GM19463 (cell line): ENCODE measurements around the gene MCUR1.
"Not testable (repeated sequence)": the region's sequence is repeated elsewhere in the genome, so short reads cannot be mapped to it uniquely, and the experiment has no call there.

Experiments used
- ATAC-seq: cut with Tn5 transposase; IDR thresholded peaks from one replicate; pipeline ENCODE4 v1.9.1; 2021; ENCODE audit warnings: mild to moderate bottlenecking, moderate library complexity; ENCODE audit not compliant: unreplicated experiment

MCUR1 gene

DNA sequence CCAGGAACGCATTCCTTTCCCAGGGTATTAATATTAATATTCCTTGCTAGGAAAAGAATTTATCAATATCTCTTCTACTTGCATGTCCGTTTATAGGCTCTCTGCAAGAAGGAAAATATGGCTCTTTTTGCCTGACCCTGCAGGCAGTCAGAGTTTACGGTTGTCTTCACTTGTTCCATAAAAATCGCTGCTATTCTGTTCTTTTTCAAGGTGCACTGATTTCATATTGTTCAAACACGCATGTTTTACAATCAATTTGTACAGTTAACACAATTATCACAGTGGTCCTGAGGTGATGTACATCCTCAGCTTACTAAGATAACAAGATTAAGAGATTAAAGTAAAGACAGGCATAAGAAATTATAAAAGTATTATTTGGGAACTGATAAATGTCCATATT, 15.1 kb upstream of the MCUR1 start:
- ATAC-seq, result not testable (repeated sequence)

DNA sequence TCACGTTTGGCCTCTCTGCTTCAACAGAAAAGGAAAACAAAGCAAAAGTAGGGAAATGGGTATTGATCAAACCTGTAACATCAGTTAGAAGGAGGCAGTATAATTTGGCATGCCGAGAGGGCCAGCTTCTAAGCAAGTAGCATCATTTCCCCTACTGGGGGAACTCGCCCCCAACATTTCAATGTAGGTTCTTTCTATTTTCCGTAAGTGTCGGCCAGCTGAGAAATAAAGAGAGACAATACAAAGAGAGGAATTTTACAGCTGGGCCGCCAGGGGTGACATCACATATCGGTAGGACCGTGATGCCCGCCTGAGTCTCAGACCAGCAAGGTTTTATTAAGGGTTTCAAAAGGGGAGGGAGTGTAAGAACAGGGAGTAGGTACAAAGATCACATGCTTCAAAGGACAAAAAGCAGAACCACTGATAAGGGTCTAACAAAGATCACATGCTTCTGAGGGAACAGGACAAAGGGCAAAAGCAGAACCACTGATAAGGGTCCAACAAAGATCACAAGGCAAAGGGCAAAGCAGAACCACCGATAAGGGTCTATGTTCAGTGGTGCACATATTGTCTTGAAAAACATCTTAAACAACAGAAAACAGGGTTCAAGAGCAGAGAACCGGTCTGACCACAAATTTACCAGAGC, 14.4 kb upstream of the MCUR1 start:
- ATAC-seq, result not testable (repeated sequence)

DNA sequence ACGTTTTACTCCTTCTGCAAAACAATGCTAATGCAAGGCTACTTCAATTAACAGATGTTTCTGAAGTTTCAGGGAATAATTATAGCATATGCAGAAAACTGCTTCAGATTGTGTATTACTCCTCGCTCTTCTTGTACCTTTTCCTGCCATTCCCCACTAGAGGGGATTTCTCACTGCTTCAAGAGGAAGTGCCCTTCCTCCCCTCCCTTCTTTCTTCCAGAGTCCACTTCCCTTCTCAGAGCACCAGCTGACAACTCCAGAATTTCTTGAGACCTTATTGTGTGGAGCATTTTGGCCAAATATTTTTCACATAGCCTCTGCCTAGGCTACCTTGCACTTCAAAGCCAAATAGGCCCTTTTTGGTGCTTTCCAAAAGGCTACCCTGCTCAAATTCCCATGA, 12.7 kb upstream of the MCUR1 start:
- no peak for ATAC-seq

DNA sequence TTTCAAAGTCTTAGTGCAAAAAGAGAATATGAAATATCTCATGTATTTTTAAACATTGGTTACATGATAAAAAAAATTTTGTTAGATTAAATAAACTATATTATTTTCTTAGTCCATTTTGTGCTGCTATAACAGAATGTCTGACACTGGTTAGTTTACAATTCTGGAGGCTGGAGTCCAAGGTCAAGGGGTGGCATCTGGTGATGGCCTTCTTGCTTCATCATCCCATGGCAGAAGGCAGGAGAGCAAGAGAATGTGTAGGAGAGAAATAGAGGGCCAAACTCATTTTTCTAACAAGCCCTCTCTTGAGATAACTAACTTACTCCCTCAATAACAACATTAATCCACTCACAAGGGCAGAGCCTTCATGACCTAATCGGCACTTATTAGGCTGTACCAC, 11.5 kb upstream of the MCUR1 start:
- no peak for ATAC-seq

DNA sequence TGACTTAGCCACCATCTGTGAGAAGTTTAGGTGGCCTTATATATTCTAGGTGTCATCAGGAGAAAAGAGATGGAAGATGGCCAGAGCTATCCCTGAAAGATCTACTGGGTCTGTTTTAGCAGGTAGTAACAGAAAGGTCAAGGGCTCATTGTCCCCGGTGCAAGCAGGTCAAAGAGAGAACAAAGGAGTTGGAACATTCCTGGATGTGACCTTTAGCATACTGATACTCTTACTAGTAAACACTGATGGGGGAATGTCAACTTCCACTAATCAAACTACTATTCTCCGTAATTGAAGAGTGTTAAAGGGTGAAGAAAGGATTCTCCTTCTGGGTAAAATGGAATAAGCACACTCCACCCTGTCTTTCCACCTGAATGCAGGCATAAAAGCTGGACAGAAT, 4.0 kb upstream of the MCUR1 start:
- no peak for ATAC-seq

DNA sequence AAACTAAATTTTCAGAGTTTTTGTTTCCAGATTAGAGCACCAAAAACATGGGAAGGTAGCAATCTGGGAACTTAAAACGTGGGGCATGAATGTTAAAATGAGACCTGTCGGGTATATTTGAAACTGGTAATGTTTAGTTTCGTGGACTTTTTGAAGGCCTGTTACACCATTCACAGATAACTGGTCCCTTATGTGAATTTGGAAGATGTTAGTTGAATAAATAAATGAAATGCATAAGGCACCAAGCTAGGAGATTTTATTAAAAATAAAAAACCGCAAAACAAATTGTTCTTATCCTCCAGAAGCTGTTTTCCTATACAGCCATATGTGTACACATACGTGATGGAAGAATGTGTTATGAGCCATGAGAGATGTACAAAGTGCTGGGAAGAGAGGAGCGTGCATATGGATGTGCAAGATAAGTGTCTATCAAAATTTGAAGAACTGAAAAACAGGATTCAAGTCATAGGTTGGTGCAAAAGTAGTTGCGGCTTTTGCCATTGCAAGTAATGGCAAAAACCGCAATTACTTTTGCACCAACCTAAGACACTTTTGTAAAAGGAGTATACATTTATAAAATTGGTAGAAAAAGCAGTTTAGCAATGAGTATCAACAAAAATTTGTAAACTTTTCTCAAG, 700 bp upstream of the MCUR1 start:
- ATAC-seq, result no peak

DNA sequence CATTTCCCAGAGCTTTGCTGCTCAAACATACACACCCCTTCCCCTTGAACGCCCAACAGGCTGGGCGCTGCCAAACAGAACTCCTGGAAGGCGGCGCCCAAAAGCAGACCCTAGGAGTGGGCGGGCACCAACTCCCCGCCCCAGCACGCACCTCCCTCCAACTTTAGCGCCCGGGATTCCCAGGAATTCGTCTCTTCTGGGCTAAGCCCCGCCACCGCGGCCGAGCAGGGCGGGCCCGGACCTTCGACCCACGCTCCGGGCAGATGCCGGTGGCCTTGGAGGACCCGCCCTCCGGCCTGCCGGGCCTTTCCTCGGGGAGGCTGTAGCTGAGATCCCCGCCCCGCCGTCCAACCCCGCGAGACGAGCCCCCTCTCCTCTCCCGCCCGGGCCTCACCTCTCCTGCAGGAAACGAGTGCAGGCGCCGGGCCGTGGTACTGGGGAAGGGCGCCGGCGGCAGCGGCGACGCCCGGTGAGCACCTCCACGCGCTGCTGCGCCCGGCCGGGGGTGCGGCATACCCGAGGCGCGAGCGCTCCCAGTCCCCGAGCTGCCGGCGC, 659 bp downstream of the MCUR1 start:
- peak; percentile 31 for ATAC-seq

DNA sequence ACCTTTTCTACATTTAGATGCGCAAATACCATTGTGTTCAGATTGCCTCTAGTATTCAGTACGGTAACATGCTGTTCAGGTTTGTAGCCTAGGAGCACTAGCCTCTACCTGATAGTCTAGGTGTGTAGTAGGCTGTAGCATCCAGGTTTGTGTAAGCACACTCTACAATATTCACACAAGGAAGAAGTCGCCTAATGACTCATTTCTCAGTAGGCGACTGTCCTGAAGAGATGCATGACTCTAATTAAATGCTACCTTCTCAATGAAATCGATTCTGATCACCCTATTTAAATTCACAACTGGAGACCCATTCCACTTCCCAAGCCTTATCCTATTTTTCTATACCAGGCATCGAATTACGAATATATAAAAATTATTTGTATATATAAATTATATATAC, 1.3 kb downstream of the MCUR1 start:
- no peak for ATAC-seq

DNA sequence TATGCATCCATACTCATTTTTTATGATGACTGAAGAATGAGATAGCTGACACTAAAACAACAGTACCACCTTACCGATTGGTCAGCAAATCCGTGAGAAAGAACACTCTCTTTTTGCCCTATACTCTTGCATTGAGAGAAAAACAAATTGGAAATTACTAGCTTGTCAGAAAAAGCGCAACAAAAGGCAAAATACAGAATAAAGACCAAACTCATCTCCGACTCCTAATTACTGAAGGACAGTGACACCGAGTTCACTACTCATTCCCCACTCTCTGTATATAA, 2.1 kb downstream of the MCUR1 start:
- no peak for ATAC-seq

DNA sequence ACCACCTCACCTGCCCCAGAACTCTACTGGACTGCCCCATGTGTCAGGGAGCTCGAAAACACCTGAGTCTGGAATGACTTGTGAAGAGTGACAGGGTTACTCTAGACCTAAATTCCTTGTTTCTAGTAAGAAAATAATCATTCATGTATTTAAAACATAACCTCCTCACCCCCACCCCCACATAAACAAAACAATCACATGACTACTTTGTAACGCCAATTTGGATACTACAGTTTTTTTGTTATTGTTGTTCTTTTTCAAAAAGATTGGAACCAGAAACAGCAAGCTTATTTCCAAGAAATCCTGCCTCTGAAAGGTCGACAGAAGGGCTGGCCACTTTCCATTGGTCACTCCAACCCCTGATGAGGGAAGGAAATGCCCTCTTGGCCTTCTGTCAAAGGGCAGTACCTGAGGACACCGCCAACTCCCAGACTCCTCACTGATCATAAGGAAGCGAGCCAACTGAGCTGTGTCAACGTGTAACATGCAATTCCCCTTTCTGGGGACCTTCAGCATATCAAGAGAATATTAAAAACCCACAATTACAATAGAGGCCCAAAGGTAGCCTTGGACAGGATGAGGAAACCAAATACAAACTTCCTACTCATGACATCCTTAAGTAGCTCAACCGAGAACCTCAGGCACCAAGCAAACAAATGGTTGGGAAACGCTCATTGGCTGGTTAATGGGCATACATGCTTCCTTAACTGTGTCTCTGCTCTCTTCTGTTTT, 2.6 kb downstream of the MCUR1 start:
- no peak for ATAC-seq

DNA sequence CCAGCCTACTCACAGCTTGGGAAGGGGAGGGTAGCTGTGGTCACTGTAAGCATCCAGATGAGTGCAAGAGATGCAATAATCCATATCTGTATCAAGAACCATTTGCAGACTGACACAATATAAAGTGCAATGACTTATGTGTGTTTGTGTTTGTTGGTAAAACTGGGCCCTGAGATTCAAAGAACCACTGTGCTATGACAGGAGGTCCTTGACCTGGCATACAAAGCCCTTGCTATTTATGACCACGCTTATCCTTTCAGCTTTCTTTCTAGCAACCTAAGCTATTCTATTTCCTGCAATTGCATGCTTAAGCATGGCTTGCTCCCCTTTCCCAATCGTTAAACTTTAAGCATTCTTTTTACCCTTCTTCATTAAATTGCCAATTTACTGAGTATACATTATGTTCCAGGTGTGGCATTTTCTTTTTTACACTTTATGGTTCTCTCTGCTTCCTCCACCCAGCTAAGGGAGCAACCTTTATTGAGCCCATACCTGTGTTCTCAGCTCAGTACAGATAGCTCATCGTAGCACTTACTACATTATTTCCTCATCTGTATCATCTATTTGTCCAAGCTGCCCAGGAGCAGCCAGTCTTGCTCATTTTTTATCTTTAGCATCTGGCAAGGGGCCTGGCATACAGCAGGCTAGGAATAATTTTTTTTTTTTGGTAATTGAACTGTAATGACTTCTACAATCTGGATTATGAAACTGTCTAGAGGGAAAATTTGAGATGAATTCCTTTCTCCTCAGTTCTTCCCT, 3.5 kb downstream of the MCUR1 start:
- no peak for ATAC-seq

DNA sequence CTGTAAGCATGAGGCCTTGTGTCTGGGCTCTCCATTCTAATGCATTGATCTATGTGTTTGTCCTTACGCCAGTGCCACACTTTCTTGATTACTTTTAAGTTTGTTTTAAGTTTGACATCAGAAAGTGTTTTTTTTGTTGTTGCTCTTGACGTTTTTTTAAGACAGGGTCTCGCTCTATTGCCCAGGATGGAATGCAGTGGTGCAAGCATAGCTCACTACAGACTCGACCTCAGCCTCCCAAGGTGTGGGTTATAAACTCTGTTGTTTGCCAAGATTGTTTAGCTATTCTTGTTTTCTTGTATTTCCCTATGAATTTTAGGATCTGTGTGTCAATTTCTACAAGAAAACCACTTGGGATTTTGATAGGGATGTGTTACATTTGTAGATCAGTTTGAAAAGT, 5.6 kb downstream of the MCUR1 start:
- ATAC-seq, result no peak

DNA sequence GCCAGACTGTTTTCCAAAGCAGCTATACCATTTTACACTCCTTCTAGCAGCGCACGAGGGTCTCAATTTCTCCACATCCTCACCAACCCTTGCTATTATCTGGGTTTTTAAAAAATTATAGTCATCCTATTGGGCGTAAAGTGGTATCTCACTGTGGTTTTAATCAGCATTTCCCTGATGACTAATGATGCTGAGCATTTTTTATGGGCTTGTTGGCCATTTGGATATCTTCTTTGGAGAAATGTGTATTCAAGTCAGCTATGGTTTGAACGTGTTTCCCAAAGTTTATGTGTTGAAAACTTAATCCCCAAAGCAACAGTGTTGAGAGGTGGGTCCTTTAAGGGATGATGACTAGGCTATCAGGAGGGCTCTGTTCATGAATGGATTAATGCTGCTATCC, 6.7 kb downstream of the MCUR1 start:
- ATAC-seq, result no peak

DNA sequence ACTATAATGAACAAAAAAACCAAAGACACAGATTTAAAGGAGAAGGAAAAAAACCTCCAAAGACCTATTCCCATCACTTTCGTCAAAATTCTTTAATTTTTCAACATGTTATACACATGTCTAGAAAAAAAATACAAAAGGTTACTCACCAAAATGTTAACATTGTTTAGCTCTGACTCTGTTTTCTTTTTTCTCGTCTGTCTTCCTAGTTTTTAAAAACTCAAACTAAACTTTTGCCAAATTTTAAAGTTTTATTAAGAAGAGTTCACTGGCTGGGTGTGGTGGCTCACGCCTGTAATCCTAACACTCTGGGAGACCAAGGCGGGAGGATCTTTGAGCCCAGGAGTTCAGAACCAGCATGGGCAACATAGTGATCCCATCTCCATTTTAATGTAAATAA, 10.8 kb downstream of the MCUR1 start:
- ATAC-seq, result no peak

DNA sequence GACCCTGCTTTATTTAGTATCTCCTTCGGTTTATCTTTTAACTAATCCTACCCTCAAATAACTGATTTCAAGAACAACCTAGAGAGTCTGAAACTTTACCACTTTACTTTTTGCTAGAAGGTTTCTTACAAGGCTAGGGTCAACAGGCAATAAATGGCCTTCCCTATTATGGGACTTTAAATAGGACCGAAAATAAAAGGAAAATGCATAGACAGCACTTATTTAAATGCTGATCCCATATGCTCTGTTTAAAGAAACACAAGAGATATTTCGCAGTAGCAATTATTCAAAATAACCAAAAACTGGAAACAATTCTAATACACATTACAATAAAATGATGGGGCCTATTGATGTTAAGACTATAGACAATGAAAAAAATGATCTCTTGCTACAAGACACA, 13.7 kb downstream of the MCUR1 start:
- ATAC-seq, result no peak

DNA sequence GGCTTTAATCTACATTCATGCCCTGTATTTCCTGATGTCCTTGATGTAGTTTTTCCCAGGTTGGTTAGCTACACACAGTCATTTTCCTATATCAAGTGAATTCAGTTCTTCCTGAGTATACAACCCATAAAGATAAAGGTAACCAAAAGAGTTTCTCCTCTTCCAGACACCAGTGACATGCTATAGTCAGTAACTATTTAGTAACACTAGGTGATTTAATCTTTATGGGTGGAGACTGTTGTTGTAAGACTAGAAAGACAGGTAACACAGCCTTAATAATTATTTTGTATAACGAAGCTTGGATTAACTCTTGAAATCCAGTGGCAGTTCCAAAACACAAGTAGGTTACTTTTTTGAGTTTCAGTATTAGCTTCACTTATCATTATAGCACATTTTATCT, 17.6 kb downstream of the MCUR1 start:
- no peak for ATAC-seq

DNA sequence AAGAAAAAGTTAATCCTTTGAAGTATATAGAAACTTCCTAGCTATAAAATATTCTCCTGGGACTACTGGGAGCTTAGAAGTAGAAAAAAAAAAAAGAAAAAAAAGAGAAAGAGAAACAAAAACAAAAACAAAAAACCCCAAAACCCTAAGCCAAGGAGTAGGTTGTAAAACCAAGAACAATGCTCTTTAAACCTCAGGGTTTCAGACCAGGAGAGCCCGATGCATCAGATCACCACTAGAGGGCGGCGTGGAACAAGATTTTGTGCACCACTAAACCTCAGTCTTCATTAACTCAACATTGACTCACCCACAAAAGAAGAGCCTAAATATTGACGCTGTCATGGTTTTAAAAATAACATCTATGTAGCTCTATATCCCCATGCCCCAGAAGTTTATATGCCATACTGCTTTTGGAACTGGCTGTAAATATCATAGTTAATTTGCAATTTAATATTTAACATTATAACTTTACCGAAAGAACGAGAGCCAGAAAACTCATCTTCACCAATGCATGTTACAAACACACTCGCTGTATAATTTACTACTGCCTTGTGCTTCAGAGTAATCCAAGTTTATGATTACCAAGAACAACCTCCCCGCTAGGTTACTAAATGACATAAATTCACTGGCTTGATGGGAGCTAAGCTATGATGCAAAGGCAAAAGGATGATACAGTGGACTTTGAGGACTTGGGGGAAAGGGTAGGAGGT, 19.2 kb downstream of the MCUR1 start:
- ATAC-seq, result peak; percentile 97

DNA sequence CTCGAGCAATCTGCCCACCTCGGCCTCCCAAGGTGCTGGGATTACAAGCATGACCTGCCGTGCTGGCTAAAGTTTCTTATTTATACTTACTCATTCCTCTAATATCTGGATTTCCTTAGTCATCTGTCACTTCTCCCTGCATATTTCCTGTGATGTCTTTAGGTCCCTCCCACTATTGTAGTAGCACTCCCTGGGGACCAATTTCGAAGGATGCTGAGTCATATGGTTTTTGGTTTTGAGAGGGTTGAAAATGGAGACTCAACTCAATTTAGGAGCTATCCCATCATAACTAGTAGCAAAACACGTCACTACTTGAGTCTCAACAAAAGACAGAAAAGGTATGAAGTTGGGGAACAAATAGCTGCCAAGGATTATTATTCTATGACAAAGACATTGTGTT, 20.2 kb downstream of the MCUR1 start:
- no peak for ATAC-seq

DNA sequence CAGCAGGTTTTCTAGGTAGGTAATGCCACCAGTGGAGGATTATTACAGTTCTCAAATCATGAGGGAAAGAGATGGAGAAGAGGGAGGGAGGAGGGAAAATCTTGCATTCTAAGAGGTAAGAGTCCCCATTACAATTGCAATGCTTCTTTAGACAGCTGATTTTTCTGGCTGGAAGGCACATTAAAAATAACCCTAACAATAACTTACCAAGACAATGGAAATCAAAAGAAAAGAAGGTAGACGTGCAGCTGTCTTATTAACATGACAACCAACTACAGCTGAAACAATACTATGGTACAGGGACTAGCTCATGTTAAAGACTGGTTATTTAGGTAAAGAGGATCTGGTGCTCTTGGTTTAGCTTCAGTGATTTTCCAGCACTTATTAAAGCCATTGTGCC, 24.6 kb downstream of the MCUR1 start:
- ATAC-seq, result no peak

DNA sequence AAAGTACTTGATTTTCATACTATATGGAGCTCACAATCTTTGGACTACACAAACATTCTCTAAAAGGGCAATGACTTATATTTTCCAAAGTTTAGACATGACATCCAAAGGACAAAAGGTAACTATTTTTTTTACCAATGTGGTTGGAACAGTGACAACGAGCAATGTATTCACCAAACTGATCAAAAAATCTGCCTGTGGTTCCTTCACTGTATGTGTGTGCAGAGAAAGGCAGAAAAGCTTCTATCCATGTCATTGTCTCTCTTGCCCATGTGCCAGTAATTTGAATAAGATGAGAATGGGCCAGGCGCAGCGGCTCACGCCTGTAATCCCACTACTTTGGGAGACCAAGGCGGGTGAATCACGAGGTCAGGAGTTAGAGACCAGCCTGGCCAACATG, 25.5 kb downstream of the MCUR1 start:
- ATAC-seq, result no peak

DNA sequence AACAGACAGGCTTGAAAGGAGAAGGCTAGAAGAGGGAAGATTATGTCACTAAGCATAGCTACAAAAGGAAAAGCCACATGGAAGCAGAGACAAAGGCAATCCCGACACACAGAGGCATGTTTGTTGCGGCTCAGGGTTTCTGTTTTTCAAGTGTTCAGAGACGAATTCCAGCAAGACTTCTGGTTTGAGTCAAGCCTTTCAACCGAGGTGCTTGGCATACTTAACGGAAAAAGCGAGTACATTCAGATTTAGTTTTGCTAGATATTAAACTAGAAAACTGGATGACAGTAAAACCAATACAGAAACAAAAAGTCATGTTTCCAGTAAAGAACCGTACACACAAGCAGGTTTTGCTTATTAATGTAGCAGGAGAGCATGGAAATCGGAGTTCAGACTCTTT, 27.2 kb downstream of the MCUR1 start:
- ATAC-seq, result no peak
